Measurements from ENCODE around the gene LRP2.
"Not testable (repeated sequence)": the region's sequence is repeated elsewhere in the genome, so short reads cannot be mapped to it uniquely, and the experiment has no call there.

LRP2 gene

DNA sequence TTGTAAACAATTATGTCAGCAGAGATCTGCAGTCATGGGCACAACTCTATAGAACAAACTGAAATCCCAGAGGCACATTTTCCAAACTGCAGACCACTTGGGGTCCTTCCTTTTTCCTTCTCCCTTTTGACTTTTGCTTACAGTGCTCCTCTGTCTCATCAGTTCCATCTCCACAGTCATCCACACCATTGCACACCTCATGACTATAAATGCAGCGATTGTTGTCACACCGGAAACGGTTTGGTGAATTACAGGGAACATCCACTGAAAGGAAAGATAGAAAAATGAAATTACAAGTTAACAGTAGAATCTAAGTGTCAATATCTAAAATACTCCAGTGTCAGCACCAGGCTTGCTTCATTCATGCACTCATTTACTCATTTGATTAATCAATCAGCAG, 196.5 kb downstream of the LRP2 start:
- DNase-seq, result no peak

DNA sequence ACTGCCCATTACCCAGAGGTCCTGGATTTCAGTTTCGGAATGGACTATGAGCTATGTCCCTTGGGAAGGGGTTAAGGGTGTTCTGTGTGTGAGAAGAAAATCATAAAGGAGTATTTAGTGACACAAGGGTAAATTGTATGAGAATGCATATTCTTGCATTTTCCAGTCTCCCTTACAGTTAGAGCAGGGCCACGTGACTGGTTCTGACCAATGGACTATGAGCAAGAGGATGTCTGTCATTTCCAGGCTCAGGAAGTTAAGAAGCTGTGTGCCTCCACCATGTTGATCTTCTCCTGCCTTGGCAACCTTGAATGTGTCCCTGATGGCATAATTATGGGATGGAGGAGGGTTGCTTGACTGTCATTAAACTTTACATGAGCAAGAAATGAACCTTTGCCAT, 198.0 kb downstream of the LRP2 start:
- no peak for DNase-seq

DNA sequence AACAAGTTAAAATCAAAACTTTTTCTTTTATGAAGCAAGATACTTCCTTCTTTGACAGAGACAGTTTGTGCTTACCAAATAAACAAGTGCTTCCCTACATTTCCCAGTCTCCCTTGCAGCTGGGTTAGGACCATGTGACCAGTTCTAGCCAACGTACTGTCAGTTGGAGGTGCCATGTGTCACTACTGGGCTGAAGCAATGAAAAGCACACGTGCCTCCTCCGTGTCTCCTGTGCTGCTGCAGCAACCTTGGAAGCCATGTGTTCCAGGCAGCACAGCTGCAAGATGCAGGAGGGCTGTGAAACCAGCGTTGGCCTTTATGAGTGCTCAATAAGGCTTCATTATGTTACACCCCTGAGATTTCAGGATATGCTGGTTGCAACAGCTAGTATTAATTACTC, 199.7 kb downstream of the LRP2 start:
- DNase-seq, result peak; percentile 4

DNA sequence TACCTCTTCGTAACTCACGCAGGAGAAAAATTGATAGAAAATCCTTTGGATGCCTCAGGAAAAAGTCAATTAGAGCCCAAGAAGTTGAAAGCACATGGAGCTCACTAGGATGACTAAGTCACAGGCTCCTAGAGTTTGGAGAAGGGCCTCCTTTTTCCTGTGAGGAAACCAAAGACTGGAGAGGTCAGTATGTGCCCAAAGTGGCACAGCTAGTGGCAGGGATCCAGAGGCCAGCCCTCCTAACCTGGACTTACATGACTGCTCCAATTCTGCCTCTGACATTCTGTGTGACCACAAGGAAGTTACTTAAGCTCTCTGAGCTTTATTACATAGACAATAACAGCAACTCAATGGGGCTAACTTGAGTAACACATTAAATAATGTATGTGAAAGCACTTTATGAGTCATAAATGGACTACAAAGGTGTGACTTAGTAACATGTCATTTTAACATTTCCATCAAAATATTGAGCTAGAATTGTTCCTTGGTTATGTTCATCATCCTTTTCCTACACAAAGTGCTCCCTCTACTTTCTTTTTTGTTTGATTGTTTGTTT, 201.3 kb downstream of the LRP2 start:
- no peak for DNase-seq

DNA sequence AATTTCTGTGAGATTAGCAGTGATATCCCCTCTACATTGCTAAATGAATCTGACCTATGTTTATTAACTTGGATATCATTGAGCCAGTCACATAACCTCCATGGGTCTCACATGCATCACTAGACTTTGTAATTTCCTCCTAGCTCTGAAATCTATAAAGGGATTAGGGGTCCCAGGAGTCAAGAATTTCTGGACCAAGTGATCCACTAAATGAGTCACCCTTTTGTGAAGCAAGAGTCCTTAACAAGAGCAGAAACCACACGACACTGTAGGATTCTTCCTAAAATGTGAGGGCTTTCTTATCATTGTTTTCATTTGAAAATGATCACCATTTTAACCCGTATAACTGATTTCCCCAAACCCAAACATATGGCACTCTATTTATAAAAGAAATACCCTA, 202.6 kb downstream of the LRP2 start:
- DNase-seq, result no peak

GRCh38 chr2:169158874-169159273, 203.5 kb downstream of the LRP2 start:
- no peak for DNase-seq

DNA sequence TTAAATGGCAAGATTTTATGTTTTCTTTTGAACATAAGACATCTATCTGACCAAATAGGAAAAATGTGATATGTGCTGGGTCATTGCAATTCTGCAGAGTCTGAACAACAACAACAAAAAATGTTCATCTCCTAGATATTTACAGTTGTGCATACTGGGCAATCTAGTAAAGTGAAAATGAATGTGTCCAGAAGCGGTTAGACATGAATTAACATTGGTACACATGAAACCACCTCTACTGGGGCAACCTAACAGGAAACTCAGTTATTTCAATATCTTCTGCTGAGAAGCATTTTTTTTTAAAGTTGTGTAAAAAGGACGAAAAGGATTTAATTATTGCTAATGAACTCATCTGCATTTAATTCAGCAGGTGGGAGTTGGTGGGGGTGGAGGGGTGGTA, 216.1 kb downstream of the LRP2 start:
- DNase-seq, result no peak

- no peak for DNase-seq
These were observed 218.3 kb downstream of the LRP2 start for GRCh38 chr2:169143998-169144397.

- peak; percentile 28 for DNase-seq
These were observed 220.5 kb downstream of the LRP2 start for GRCh38 chr2:169141713-169142352.

DNA sequence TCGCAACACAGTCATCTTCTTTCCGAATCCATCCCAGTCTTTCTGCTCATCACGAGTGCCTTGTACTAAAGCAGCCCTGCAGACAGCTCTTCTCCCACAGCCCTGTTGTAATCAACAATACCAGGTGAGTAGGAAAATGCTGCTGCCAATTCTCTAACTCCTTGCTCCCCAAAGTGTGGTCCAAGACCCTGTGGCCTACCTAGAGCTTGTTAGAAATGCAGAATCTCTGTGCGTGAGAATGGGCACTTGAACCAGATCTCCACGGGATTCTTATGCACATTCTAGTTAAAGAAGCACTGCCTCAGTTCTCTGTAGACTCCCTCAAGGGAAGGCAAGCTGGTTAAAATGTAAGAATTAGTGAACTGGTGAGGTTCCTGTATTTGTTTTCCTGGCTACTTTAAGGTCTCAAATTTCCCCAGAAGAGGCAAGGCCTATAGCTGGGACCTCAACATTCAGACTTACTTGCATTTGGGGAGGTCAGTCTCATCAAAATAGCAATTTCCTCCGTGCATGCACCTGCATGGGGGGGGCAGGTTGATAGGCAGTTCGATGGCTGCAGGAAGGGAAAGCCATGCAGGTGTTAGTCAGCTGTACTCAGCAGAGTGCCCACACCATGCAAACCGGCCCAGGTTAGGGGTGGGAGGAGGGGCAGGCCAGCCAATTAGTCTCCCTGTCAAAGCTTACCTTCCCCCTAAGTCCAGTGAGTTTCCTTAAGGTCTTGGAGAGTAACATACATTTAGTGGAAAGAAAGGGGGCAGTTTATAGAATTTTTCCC, 222.2 kb downstream of the LRP2 start:
- no peak for DNase-seq

GRCh38 chr2:169139145-169139544, 223.2 kb downstream of the LRP2 start:
- no peak for DNase-seq

DNA sequence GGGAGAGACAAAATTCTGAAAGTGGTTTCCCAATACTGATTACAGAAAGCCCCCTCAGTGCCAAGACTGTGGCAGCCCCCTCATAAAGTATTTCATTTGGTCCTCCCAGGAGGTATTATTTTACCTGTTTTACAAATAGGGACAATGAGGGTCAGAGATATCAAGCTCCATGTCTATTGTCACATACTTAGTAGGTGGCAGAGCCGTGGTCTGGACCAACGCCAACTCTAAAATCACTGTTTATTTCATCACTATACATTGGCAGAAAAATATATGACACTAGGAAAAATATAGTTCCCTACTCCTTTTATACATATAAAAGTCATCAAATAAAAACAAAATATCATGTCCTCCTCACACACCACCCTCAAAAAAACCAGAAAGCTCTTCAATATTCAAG, 224.4 kb downstream of the LRP2 start:
- DNase-seq, result no peak

DNA sequence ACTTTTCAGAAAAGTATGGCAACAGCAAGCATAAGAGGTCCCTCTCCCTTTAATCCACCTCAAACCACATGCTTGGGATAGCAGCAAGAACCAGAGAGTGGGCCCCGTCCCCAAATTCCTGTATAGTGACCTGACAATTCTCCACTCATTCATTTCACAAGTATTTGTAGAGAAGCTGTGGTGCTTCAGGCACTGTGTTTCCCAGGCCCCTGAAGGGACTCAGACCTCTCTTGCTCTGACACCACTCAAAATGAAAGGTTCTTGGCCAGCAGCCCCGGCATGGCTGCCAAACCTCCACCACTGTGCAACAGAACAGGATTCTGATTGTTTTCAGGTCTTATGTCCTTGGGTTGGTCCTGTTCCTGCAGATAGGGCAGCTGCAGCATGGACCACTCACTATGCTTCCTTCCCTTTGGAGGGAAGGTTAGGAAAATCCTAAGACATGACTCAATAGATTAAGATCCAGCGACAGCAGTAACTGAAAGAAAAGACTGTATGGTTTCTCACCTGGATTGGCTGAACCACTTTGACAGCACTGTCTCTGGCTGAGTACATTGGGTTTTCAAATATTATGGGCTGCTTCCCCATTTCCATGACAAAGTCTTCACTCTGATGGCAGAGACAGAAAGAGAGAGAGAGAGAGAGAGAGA, 225.3 kb downstream of the LRP2 start:
- no peak for DNase-seq

GRCh38 chr2:169136428-169136827, 225.9 kb downstream of the LRP2 start:
- DNase-seq, result not testable (repeated sequence)

DNA sequence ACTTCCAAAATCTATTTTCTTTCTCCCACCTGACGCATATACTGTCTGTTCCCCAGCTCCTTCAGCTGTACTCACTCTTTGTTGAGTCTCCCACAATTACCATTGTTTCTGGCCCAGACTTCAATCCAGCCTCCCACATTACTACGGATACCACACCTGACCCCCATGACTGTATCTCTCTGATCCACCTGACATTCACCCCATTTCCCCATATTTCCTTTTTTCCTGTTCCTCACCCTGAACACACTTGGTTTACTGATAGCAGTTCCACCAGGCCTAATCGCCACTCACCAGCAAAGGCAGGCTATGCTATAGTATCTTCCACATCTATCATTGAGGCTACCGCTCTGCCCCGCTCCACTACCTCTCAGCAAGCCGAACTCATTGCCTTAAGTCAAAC, 228.1 kb downstream of the LRP2 start:
- not testable (repeated sequence) for DNase-seq

DNA sequence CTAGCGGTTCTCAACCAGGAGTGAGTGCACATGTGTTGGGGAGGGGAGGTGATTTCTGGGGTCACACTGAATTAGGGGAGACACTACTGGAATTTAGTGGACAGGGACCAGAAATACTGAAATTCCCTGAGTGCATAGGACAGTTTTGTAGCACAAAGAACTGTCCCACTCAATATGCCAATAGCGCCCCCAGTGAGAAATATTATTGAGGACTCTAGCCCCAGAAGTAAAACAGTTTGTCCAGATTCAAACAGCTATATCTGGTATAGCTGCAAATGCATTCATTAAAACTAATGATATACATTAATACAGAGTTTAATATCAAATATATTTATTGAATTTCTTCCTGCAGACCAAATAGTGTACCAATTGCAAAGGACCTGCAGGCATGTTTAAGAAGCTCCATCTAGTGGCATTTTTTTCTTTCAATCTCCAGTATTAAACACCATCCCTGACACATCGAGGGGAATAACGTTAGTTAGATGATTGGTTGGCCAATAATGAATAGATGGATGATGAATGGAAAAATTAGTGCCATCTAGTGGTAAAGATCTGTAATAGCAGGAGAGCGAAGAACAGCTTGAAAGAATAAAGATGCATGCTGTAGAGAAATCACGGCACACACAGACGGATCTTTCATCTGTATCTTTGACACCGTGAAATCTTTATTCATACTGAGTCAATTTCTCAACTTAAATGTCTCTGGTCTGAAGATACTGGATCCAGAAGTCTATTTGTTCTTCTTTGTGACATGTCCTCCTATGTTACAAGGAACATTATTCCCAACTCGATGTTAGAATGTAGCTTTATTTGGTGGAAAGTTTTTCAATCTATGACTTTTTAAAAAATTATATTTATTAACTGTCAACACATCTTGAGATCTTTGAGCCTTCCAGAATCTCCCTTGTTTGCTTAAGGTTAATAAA, 230.5 kb downstream of the LRP2 start:
- peak; percentile 60 for DNase-seq

GRCh38 chr2:169129703-169130243, 232.6 kb downstream of the LRP2 start:
- DNase-seq, result no peak

GRCh38 chr2:169119851-169120250, 242.5 kb downstream of the LRP2 start:
- DNase-seq, result no peak

DNA sequence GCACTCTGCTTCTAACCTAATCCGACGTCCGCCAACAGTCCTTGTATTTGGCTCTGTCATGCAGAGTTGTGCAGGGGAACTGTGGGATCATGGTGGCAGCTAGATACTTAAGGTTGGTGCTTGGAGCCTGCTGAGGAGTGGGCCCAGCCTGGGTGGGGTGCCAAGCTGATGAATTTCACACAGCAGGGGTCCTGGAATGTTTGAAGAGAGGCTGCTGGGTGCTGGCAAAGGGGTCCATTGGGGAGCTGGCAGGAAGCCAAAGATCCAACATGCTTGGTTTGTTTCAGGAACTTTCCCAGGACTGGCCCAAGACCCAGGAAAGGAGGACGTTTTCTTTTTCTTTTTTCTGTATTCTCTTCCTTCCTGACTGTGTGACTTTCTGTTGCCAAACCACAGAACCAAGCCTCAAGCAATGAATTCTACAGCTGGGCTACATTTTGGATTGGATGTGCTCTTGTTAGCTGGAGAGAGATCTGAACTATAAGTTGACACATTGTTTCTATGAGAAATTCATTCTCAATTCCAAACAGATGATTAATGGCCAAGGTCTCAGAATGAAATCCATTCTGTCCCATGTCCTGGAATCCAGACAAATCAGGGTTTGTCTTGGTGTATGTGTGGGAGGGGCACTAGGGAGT, 243.1 kb downstream of the LRP2 start:
- no peak for DNase-seq

DNA sequence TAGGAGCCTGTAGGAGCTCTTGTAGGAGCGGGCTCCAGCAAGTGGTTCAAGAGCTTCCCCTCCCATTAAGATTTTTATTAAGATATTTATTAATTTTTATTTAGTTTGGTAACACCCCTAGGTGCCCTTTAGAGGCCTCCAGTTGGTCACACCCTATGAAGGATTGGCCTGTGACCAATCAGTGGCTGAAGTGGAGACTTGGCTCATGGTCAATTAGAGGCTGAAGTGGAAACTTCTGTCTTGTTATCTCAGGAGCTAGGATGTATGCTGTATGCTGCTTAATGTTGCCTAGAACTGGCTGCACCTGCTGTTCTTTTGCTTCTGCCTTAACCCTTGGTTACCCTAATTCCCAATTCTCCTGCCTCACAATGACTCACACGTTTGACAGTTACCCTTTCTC, 244.3 kb downstream of the LRP2 start:
- DNase-seq, result no peak

DNA sequence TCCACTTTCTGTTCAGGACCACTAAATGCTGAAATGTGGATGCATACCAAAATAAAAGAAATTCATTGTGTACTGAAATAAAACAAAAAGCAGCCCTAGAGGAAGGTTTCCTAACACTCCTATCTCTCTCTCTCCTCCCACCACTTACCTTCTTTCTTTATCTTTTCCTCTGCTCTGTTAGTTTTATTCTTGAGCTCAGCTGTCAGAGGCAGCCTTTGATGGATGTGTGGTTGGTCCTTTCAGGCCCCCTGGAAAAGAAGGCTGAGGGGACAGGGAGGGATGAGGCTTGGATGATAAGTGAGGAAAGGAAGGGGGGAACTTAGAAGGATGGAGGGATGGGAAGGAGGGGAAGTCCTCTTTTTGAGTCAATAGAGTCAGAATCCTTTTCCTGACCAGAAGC, 245.3 kb downstream of the LRP2 start:
- no peak for DNase-seq

- DNase-seq, result no peak
These were observed 246.0 kb downstream of the LRP2 start for GRCh38 chr2:169116327-169116726.

All from NCI-H2171 treated with DMSO at 0.1 percent for 48 hours (cell line).